GM08714 (cell line): Measurements from ENCODE around the gene CRY2.
A peak's percentile ranks its signal among the peaks of the same experiment; 100 is the strongest.
"Not testable (repeated sequence)": the region's sequence is repeated elsewhere in the genome, so short reads cannot be mapped to it uniquely, and the experiment has no call there.

Experiments used
- H3K4me3 ChIP-seq: fragments of 200-500 bp; sonication (Bioruptor generic); 2 replicates; pipeline ENCODE4 v1.5.1; 2014; ENCODE audit warnings: mild to moderate bottlenecking, low read length, inconsistent platforms
- ZNF274 ChIP-seq: IDR thresholded peaks from 2 replicates; pipeline ENCODE4 v1.6.1; 2012; ENCODE audit warnings: mild to moderate bottlenecking, low read depth, low read length

Gene CRY2

DNA sequence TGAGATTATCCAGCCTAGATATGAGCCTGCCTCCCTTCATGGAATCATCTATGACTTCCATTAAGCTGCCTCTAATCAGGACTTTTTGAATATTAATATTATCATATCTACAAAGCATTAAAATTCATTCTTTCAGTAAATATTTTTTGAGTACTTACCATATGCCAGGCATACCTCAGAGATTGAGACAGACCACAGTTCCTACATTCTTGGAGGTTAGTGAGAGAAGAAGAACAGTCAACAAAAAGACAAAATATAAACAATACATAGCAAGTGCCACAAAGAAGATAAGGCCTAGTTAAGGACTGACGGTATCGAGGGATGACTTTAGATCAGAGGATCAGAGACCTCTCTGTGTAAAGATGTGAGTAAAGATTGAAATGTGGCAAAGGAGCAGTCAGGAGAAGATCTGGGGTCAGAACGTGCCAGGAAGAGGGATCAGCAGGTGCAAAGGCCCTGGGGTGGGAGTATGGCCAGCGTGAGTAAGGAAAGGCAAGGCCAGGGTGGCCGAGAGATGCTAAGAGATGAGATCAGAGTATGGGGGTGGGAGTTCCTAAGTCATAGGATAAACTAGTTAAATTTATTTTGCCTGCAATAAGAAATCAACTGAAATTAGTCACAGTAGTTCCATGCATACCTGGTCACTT is 26.9 kb upstream of the CRY2 start:
- TF ChIP-seq ZNF274: no peak
- H3K4me3 ChIP-seq: no peak overlapping the region

DNA sequence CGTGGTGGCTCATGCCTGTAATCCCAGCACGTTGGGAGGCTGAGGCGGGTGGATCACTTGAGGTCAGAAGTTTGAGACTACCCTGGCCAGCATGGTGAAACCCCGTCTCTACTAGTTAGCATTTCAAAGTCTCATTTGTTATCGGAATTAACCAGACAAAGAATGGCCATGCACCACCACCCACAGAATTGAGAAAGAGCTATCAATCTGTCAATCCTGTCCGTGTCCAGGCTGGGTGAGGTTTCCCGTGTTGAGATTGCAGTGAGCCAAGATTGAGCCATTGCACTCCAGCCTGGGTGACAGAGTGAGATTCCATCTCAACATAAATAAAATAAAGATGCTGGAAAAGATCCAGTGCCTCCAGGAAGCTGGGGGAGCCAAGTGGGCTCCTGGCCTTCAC is 20.8 kb upstream of the CRY2 start:
- not testable (repeated sequence) for H3K4me3 ChIP-seq

DNA sequence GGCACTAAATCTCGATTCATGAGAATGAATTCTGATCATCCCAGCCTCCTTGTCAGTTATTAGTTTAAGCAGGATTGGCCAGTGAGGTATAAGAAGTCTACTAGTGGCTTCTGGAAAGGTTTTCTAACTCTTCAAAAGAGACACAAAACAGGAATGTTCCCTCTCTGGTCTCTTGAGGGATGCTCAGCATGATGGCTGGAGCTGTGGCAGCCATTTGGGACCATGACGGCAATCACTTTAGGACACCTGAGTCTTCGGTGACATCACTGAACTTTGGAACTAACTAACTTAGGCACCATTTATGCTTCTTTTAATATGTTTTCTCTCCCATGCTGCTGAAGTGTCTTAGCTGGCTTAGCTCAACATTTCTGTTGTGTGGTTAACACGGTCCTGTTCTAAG is 20.2 kb upstream of the CRY2 start:
- no peak for TF ChIP-seq ZNF274

DNA sequence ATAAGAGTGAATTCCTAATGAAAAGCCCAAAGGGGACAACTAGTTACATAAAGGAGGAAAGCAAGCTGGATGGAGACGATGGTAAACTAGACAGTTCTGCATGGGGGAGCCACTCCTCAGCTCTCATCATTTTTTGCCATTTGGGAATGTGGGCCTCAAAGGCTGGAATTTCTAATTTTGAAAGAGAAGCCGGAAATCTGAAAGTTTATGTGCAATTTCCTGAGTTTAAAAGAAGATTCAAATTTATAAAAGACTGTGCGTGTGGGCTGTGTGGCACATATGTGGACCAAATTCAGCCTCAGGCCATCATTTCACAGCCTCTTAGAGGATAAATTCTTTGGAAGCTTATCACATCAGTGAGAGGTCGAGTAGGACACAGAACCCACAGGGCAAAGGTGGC is 18.3 kb upstream of the CRY2 start:
- H3K4me3 ChIP-seq: no peak overlapping the region
- TF ChIP-seq ZNF274: no peak

More for the DNA sequence above, 20.2 kb upstream of the CRY2 start:
- no peak overlapping the region for H3K4me3 ChIP-seq

DNA sequence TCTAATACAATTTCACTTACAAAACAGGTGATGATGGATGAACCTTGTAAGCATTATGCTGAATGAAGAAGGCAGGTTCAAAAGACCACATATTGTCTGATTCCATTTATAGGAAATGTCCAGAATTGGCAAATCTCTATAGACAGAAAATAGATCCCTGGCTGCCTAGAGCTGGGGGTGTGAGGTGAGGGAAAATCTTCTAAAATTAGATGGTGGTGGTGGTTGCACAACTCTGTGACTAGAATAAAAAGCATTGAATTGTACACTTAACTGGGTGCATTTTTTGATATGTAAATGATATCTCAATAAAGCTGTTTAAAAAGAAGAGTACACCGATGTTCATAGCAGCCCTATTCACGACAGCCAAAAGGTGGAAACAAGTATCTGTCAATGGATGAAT is 16.7 kb upstream of the CRY2 start:
- no peak overlapping the region for H3K4me3 ChIP-seq
- no peak for TF ChIP-seq ZNF274

DNA sequence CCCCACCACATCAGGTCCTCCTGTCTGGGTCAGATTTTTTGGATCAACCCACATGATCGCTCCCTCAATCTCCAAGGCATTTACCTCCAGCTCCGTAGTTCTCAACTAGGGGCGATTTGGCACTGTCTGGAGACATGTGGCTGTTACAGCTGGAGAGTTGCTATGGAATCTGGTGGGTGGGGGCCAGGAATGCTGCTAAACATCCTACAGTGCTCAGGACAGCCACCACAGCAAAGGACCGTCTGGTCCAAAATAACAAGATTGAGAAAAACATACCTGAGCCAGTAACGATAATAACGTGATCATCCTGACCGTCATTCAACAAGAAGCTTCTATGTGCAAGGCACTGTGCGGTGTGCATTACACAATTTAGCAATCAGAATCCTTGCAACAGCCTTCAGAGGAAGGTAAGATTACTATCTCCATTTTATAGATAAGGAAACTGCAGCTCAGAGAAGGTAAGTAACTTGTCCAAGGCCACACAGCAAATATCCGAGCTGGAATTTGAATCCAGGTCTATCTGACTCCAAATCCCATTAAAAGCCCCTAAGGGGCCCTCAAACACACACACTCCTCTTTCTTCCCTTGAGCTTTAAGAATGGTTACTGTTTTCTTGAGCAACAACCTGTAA is 14.3 kb upstream of the CRY2 start:
- H3K4me3 ChIP-seq: no peak overlapping the region
- no peak for TF ChIP-seq ZNF274

DNA sequence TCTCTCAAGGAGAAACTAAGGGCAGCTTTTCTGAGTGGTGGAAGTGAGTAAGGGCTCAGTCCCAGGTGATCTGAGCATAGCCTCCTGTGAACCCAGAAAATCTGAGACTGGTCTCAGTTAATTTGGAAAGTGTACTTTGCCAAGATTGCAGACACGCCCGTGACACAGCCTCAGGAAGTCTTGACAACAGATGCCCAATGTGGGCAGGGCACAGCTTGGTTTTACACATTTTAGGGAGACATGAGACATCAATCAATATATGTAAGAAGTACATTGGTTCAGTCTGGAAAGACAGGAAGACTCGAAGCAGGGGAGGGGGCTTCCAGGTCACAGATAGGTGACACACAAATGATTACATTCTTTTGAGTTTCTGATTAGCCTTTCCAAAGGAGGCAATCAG is 13.5 kb upstream of the CRY2 start:
- H3K4me3 ChIP-seq: no peak overlapping the region
- TF ChIP-seq ZNF274: no peak

DNA sequence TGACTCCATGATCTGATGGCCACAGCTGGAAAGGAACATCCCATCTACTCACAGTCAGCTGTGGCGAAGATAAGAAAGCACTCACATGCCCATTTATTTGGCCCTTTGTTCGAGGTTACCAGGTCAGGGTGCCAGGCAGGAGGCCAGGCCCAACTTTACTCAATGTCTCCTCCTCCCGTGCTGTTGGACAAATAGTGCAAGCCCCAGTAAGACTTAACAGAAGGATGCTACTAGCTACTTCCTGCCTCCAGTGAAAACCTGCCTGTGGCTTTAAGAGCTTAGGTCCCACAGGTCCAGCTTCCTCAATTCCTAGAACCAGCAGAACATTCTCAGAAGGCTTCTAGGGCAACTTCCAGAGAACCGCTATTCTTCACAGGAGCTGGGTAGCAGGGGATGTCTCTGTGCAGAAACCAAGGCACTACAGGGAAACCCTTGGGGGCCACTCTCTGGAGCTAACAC is 12.9 kb upstream of the CRY2 start:
- TF ChIP-seq ZNF274: no peak
- no peak overlapping the region for H3K4me3 ChIP-seq

DNA sequence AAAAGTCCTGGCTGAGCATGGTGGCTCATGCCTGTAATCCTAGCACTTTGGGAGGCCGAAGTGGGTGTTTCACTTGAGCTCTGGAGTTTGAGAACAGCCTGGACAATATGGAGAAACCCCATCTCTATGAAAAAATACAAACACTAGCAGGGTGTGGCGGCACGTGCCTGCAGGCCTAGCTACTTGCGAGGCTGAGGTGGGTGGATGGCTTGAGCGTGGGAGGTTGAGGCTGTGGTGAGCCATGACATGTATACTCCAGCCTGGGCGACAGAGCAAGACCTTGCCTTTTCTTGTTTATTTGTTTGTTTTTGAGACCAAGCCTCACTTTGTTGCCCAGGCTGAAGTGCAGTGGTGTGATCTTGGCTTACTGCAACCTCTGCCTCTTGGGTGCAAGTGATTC is 8.1 kb upstream of the CRY2 start:
- TF ChIP-seq ZNF274: no peak
- no peak overlapping the region for H3K4me3 ChIP-seq

DNA sequence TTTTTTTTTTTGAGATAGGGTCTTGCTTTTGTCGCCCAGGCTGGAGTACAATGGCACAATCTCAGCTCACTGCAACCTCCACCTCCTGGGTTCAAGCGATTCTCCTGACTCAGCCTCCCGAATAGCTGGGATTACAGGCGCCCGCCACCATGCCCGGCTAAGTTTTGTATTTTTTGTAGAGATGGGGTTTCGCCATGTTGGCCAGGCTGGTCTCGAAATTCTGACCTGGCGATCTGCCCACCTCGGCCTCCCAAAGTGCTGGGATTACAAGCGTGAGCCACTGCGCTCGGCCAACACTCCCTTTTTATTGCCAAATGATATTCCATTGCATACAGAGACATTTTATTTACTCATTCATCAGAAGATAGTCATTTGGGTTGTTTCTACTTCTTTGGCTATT is 7.0 kb upstream of the CRY2 start:
- not testable (repeated sequence) for H3K4me3 ChIP-seq

DNA sequence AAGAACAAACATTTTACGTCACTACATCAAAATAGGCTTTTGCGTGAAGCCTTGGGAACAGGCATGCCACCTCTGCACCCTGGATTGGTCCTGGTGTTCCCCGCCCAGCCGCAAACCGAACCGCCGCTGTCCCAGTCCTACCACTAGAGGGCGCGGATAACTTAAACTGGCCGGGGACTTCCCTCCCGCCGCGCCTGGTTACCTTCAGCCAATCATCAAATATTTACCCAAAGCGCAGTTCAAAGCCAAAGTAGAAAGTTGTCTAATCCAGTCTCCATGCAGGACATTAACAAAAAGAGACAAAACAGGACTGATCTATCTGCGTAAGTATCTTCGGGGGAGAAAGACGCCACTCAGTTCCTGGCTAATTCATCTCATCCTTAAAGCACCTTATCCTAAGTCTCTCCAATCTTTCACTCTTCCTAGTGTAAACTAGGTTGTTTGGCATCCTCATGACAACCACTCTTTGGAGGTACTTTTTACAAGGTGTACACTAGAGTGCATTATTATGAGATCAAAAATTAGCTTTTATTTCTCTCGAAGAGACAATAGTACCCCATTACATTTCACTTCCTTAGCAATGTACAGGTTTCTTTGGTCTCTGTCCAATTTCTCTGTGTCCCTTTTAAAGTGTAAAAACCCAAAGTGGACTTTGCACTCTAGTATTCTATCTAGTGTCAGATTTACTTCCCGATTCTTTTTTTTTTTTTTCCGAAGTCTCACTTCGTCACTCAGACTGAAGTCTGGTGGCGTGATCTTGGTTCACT is 3.9 kb upstream of the CRY2 start:
- H3K4me3 ChIP-seq: no peak overlapping the region
- no peak for TF ChIP-seq ZNF274

DNA sequence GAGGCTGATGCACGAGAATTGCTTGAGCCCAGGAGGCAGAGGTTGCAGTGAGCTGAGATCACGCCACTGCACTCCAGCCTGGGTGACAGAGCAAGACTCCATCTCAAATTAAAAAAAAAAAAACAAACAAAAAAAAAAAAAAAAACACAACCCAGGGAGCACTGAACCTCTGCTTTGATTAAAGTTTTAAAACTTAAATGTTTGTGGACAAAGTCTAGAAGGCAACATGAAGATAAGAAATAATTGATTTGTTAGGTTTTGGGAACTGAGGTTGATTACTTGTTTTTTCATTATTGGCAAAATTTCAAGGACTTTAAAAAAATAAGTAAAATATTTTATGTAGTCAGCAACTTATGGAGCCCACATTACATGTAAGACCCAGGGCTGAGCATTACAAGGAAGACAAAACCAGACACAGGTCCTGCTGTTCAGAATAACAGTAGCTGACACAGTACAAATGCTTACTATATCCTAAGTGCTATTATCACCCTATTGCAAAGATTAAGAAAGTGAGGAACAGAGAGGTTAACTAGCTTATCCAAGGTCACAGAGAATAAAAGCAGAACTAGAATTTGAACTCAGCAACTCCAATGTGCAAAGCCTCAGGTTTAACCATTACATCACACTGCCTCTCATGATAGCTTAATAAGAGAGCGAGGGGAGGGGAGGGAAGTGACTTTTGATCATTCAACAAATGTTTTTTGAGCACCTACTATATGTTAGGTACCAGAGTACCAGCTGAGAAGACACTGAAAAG is 2.3 kb upstream of the CRY2 start:
- H3K4me3 ChIP-seq: no peak overlapping the region
- TF ChIP-seq ZNF274: no peak

DNA sequence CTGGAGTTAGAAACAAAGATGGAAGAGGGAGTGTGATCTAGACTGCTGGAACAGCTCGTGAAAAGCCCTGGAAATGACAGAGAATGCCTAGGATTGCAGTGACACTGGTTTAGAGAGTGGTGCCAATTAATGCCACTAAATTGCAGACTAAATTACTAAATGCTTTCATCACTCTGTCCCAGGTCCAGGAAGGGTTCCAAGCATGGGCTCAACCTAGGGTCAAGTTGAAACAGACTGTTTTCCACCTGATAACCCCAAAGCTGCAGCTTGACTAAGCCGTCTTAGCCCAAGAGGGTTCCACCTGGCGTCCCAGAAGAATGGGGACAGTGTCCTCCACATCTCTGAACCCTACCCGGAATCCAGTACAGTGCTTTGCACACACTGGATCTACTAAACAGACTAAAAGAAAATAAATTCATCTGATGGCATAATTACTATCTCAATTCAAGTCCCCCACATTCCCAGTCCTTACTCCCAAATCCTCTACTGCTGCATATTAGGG is 1.1 kb upstream of the CRY2 start:
- no peak for TF ChIP-seq ZNF274
- peak overlapping the region; percentile 33; the same call in 1 of the 2 replicates for H3K4me3 ChIP-seq

DNA sequence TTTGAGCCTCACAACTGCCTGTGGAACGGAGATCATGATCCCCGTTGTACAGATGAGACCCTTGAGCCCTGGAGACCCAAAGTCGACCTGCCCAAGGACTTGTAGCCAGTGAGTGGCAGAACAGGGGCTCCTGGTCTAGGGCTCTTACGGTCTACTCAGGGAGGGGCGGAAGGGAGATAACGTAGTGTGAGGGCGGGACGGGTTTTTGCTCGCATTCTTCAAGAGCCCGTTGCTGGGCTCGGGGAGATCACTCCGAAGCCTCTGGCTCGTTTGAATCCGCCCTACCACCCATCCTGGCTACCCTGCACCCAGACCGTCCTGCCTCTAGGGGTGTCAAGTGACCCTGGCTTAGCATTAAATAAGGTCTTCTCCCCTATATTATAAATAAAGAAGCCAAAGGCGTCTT is 639 bp downstream of the CRY2 start:
- peak overlapping the region; percentile 91 for H3K4me3 ChIP-seq
- TF ChIP-seq ZNF274: no peak
